ENCODE results near the gene PEBP1. TPM values are rescaled to one million over a fixed set of nuclear protein-coding genes. Genes with fewer than 3 reads are reported as not detected.

PEBP1 gene
- total and polyA plus RNA-seq, 10 donors = 99.5 to 201 (median 143) TPM

- DNase-seq = no peak
- Histone ChIP-seq H3K9me3 (no peaks in the 10 kb centered on the region), H3K36me3 (no peaks in the 10 kb centered on the region), H3K4me1 (peaks cover 0 to 25% (median 20%) of the 10 kb centered on the region in 6 donors), H3K27me3 (replicated peaks in 1 of 7) (peaks cover 0 to 31% (median 11%) of the 10 kb centered on the region in 7 donors), H3K27ac (no peak overlapping the region), H3K4me3 (no peak overlapping the region)
- TF ChIP-seq POLR2AphosphoS5 (IDR thresholded peaks at IDR 0.05) = no peak
- no peak for TF ChIP-seq CTCF (IDR thresholded peaks at IDR 0.05 in 8 of 11, conservative IDR thresholded peaks at IDR 0.05 in 3 of 11)
- no peak for TF ChIP-seq POLR2A (IDR thresholded peaks at IDR 0.05)
- intact Hi-C loops (cut with DNase I; ENCODE audit: low total_unique reads) = no loop called here
- 90 to 97% (median 96%) methylated on average over 8 of the region's 8 CpGs for WGBS, 5 donors
Measured at GRCh38 chr12:118107694-118108093, 28.2 kb upstream of the PEBP1 start.

- H3K27ac ChIP-seq = no peak overlapping the region
- peaks cover 0 to 17% (median 2%) of the 10 kb centered on the region in 7 donors for H3K27me3 ChIP-seq (replicated peaks in 1 of 7)
- intact Hi-C loops (cut with DNase I; ENCODE audit: low total_unique reads) = no loop called here
- no peak overlapping the region for H3K4me3 ChIP-seq
- no peaks in the 10 kb centered on the region for H3K36me3 ChIP-seq
- no peaks in the 10 kb centered on the region for H3K9me3 ChIP-seq
- 76 to 100% (median 90%) methylated on average over 1 of the region's 1 CpG for WGBS, 5 donors
- TF ChIP-seq POLR2AphosphoS5 (IDR thresholded peaks at IDR 0.05) = no peak
- TF ChIP-seq POLR2A (IDR thresholded peaks at IDR 0.05) = no peak
- no peak for TF ChIP-seq CTCF (IDR thresholded peaks at IDR 0.05 in 8 of 11, conservative IDR thresholded peaks at IDR 0.05 in 3 of 11)
- H3K4me1 ChIP-seq = peaks cover 0 to 11% (median 7%) of the 10 kb centered on the region in 6 donors
- DNase-seq = no peak
Measured at GRCh38 chr12:118109088-118109487, 26.8 kb upstream of the PEBP1 start.

- Histone ChIP-seq H3K36me3 (no peaks in the 10 kb centered on the region), H3K27me3 (replicated peaks in 1 of 7) (no peaks in the 10 kb centered on the region), H3K9me3 (no peaks in the 10 kb centered on the region), H3K4me3 (no peak overlapping the region), H3K27ac (no peak overlapping the region), H3K4me1 (peaks cover 4 to 13% (median 7%) of the 10 kb centered on the region in 6 donors)
- no peak for DNase-seq
- intact Hi-C loops (cut with DNase I; ENCODE audit: low total_unique reads) = no loop called here
- WGBS, 5 donors = 87 to 94% (median 91%) methylated on average over 10 of the region's 10 CpGs
- TF ChIP-seq POLR2AphosphoS5 (IDR thresholded peaks at IDR 0.05) (no peak), POLR2A (IDR thresholded peaks at IDR 0.05) (no peak), CTCF (IDR thresholded peaks at IDR 0.05 in 8 of 11, conservative IDR thresholded peaks at IDR 0.05 in 3 of 11) (no peak)
Measured at GRCh38 chr12:118119449-118119879, 16.5 kb upstream of the PEBP1 start.

- Histone ChIP-seq H3K36me3 (no peaks in the 10 kb centered on the region), H3K9me3 (no peaks in the 10 kb centered on the region), H3K4me3 (no peak overlapping the region), H3K27me3 (replicated peaks in 1 of 7) (no peaks in the 10 kb centered on the region), H3K4me1 (peaks cover 4 to 13% (median 7%) of the 10 kb centered on the region in 6 donors), H3K27ac (peak overlapping the region in 7 of 8 donors; percentile 23 to 65 (median 43))
- WGBS, 5 donors = 16 to 28% (median 24%) methylated on average over 8 of the region's 8 CpGs
- DNase-seq = peak; percentile 86
- no peak for TF ChIP-seq POLR2A (IDR thresholded peaks at IDR 0.05)
- peak in 8 of 11 experiments; percentile 18 to 89 (median 80) for TF ChIP-seq CTCF (IDR thresholded peaks at IDR 0.05 in 8 of 11, conservative IDR thresholded peaks at IDR 0.05 in 3 of 11)
- TF ChIP-seq POLR2AphosphoS5 (IDR thresholded peaks at IDR 0.05) = no peak
- intact Hi-C loops (cut with DNase I; ENCODE audit: low total_unique reads) = loop anchor here (10.0 kb wide), 1 partner anchor 254 kb away; the partner anchor contains the start of genes SUDS3 and TAOK3
Measured at GRCh38 chr12:118120579-118121363, 15.2 kb upstream of the PEBP1 start.
